ENCODE data around the gene TIGD2.
"Not testable (repeated sequence)": the region's sequence is repeated elsewhere in the genome, so short reads cannot be mapped to it uniquely, and the experiment has no call there.

The TIGD2 gene

GRCh38 chr4:89136525-89136924 is 25.2 kb downstream of the TIGD2 start:
- ATAC-seq = no peak
- no peaks in the 10 kb centered on the region for H3K9me3 Mint-ChIP-seq
- no peaks in the 10 kb centered on the region for H3K4me1 Mint-ChIP-seq
- H3K27me3 Mint-ChIP-seq = no peaks in the 10 kb centered on the region
- no peak overlapping the region for H3K4me3 Mint-ChIP-seq
- H3K27ac Mint-ChIP-seq = no peak overlapping the region
- DNase-seq = no peak
- H3K36me3 Mint-ChIP-seq (ENCODE audit: low read depth) = no peaks in the 10 kb centered on the region

DNA sequence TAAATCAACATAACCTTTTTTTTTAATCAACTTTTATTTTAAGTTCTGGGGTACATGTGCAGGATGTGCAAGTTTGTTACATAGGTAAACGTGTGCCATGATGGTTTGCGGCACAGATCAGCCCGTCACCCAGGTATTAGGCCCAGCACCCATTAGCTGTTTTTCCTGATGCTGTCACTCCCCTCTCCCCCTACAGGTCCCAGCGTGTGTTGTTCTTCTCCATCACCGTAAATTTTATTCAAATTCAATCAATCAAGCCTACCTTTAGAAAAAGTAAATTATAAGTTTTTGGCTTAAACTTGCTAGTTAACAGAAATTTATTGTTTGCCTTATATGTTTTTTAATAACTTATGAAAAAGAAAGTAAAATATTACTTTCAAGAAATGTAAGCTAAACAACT is 25.9 kb downstream of the TIGD2 start:
- H3K27ac Mint-ChIP-seq = no peak overlapping the region
- no peaks in the 10 kb centered on the region for H3K27me3 Mint-ChIP-seq
- no peaks in the 10 kb centered on the region for H3K4me1 Mint-ChIP-seq
- H3K36me3 Mint-ChIP-seq (ENCODE audit: low read depth) = no peaks in the 10 kb centered on the region
- ATAC-seq (no peak), DNase-seq (no peak)
- H3K9me3 Mint-ChIP-seq = no peaks in the 10 kb centered on the region
- no peak overlapping the region for H3K4me3 Mint-ChIP-seq

GRCh38 chr4:89137695-89138094 is 26.4 kb downstream of the TIGD2 start:
- ATAC-seq (no peak), DNase-seq (no peak)
- H3K9me3 Mint-ChIP-seq = no peaks in the 10 kb centered on the region
- H3K27ac Mint-ChIP-seq = no peak overlapping the region
- no peaks in the 10 kb centered on the region for H3K36me3 Mint-ChIP-seq (ENCODE audit: low read depth)
- H3K4me1 Mint-ChIP-seq = no peaks in the 10 kb centered on the region
- H3K4me3 Mint-ChIP-seq = no peak overlapping the region
- H3K27me3 Mint-ChIP-seq = no peaks in the 10 kb centered on the region

- DNase-seq (no peak), ATAC-seq (no peak)
- no peak overlapping the region for H3K4me3 Mint-ChIP-seq
- H3K27ac Mint-ChIP-seq = no peak overlapping the region
- no peaks in the 10 kb centered on the region for H3K36me3 Mint-ChIP-seq (ENCODE audit: low read depth)
- peaks cover 8% of the 10 kb centered on the region for H3K9me3 Mint-ChIP-seq
- no peaks in the 10 kb centered on the region for H3K4me1 Mint-ChIP-seq
- no peaks in the 10 kb centered on the region for H3K27me3 Mint-ChIP-seq
Measured at GRCh38 chr4:89140168-89140759, 28.9 kb downstream of the TIGD2 start.

DNA sequence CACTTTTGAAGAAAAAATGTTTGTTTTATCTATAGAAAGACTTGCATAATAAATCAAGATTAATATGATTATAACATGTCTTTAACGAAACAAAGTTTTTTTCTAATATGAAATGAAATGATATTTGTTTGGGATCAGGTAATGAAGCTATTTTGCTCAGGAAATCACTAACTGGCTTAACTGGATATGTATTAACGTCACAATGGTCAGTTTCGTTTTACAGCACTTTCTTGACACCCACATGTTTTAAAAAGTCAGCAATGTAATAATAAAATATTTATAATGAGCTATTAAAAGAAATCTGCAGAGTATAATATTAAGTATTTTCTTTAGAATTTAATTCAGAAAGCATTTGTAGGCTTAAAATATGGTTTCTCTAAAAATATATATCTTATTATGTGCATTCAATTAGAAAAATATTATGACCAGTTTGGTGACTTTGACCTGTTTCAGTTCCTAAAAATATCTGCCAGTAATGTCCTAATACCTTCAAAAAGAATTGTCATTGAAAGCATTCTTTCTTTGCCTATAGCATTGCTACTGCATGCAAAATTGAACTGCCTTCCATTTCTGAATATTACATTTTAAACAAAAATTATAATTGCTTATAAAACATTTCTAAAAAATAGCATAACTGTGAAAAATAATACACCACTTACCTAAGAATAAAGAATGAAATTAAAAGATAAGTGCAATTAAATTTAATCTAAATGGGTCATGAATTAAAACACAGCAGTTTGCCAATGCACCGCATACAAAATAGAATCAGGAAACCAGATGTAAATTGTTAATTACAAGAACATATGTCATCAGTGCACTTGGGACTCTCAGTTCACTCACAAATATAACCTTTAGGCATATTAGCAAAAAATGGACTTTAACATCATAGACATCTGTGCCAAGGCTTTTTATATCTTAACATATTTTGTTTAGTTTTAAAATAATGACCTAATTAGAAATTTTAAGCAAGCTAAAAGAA is 31.6 kb downstream of the TIGD2 start:
- no peak overlapping the region for H3K27ac Mint-ChIP-seq
- no peak overlapping the region for H3K4me3 Mint-ChIP-seq
- DNase-seq (no peak), ATAC-seq (no peak)
- no peaks in the 10 kb centered on the region for H3K27me3 Mint-ChIP-seq
- no peaks in the 10 kb centered on the region for H3K36me3 Mint-ChIP-seq (ENCODE audit: low read depth)
- H3K4me1 Mint-ChIP-seq = no peaks in the 10 kb centered on the region
- H3K9me3 Mint-ChIP-seq = peaks cover 9% of the 10 kb centered on the region

DNA sequence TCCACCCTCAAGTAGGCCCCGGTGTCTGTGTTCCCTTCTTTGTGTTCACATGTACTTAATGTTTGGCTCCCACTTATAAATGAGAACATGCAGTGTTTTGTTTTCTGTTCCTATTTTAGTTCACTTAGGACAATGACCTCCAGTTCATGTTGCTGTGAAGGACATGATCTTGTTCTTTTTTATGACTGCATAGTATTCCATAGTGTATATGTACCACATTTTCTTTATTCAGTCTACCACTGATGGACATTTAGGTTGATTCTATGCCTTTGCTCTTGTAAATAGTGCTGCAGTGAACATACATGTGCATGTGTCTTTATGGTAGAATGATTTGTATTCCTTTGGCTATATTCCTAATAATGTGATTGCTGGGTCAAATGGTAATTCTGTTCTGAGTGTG is 33.3 kb downstream of the TIGD2 start:
- not testable (repeated sequence) for DNase-seq; H3K4me3 Mint-ChIP-seq; H3K4me1 Mint-ChIP-seq; H3K9me3 Mint-ChIP-seq; ATAC-seq; H3K36me3 Mint-ChIP-seq (ENCODE audit: low read depth); H3K27ac Mint-ChIP-seq; H3K27me3 Mint-ChIP-seq

GRCh38 chr4:89146196-89146595 is 34.9 kb downstream of the TIGD2 start:
- ATAC-seq (no peak), DNase-seq (no peak)
- no peak overlapping the region for H3K27ac Mint-ChIP-seq
- no peaks in the 10 kb centered on the region for H3K27me3 Mint-ChIP-seq
- H3K4me1 Mint-ChIP-seq = no peaks in the 10 kb centered on the region
- peaks cover 9% of the 10 kb centered on the region for H3K9me3 Mint-ChIP-seq
- no peak overlapping the region for H3K4me3 Mint-ChIP-seq
- no peaks in the 10 kb centered on the region for H3K36me3 Mint-ChIP-seq (ENCODE audit: low read depth)

GRCh38 chr4:89152972-89153371 is 41.6 kb downstream of the TIGD2 start:
- peaks cover 2% of the 10 kb centered on the region for H3K27me3 Mint-ChIP-seq
- no peaks in the 10 kb centered on the region for H3K36me3 Mint-ChIP-seq (ENCODE audit: low read depth)
- no peak overlapping the region for H3K27ac Mint-ChIP-seq
- no peak for DNase-seq
- ATAC-seq = no peak
- no peak overlapping the region for H3K4me3 Mint-ChIP-seq
- H3K9me3 Mint-ChIP-seq = no peaks in the 10 kb centered on the region
- H3K4me1 Mint-ChIP-seq = no peaks in the 10 kb centered on the region

GRCh38 chr4:89156174-89156914 is 45.0 kb downstream of the TIGD2 start:
- peaks cover 2% of the 10 kb centered on the region for H3K27me3 Mint-ChIP-seq
- no peaks in the 10 kb centered on the region for H3K4me1 Mint-ChIP-seq
- DNase-seq (no peak), ATAC-seq (no peak)
- H3K36me3 Mint-ChIP-seq (ENCODE audit: low read depth) = no peaks in the 10 kb centered on the region
- H3K27ac Mint-ChIP-seq = no peak overlapping the region
- no peak overlapping the region for H3K4me3 Mint-ChIP-seq
- H3K9me3 Mint-ChIP-seq = no peaks in the 10 kb centered on the region

GRCh38 chr4:89157488-89158024 is 46.2 kb downstream of the TIGD2 start:
- Mint-ChIP-seq H3K4me1 (no peaks in the 10 kb centered on the region), H3K4me3 (no peak overlapping the region), H3K27me3 (peaks cover 2% of the 10 kb centered on the region), H3K27ac (no peak overlapping the region), H3K36me3 (ENCODE audit: low read depth) (no peaks in the 10 kb centered on the region), H3K9me3 (no peaks in the 10 kb centered on the region)
- peak; percentile 51 for ATAC-seq
- DNase-seq = no peak

DNA sequence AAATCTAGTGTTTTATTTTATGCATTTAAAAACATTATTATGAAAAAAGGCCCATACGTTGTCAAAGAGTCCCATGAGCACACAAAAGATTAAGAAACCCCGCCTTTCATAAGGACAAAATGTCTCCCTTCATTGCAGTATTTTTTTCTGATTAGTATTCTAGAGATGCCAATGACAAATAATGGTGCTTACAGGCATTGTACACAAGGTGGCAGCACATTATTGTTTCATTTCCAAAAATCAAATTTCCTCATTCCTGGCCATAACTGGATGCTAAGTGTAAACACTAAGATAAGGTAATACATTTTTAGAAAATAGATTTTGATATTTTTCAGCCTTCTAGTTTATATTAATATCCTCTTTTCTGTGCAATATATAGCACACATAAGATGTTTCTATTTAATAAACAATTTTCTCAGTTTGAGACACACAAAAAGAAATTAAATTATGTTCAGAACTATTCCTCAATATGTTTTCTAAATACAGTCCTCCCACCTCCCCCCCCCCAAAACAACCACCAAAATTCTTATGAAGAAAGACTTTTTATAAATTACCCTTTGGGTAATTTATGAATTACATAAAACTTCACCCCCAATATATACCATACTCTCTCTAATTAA is 47.7 kb downstream of the TIGD2 start:
- ATAC-seq = no peak
- Mint-ChIP-seq H3K4me1 (no peaks in the 10 kb centered on the region), H3K27ac (no peak overlapping the region), H3K4me3 (no peak overlapping the region), H3K9me3 (no peaks in the 10 kb centered on the region), H3K36me3 (ENCODE audit: low read depth) (no peaks in the 10 kb centered on the region), H3K27me3 (peaks cover 5% of the 10 kb centered on the region)
- no peak for DNase-seq

DNA sequence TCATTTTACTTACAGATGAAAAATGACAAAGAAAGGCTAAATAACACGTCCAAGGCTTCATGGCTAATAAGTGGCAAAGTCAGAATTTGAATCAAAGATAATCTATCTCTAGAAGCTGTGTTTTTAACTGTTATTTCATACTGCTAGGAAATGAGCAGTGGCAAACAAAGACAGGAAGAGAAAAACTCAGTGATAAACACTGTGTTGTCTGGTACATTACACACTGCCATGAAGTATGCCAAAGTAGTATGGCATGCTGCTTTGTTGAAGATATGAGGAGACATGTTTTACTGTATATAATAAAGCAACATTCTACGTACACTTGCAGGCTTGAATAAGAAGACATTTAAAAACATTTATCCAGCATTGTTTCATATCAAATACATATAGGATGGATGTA is 49.5 kb downstream of the TIGD2 start:
- Mint-ChIP-seq H3K27ac (no peak overlapping the region), H3K27me3 (peaks cover 5% of the 10 kb centered on the region), H3K4me3 (no peak overlapping the region), H3K36me3 (ENCODE audit: low read depth) (no peaks in the 10 kb centered on the region), H3K9me3 (no peaks in the 10 kb centered on the region), H3K4me1 (no peaks in the 10 kb centered on the region)
- DNase-seq (no peak), ATAC-seq (no peak)

DNA sequence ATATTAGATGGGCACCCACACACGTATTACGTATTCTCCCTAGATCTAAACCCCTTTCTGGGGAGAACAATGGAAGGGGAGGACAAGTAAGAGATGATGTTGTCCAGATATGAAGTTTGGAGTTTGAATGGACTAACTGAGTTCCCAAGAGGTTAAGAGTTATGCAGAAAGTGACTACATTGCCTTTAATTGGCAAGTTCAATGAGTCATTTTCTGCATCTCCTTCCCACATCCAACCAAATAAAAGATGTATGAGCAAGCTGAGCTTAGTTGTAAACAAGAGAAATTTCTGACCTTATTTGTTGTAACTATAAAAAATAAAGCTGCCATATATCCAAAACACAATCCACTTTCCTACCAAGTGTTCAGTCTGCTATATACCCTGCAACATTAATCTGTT is 50.5 kb downstream of the TIGD2 start:
- no peak for DNase-seq
- no peak for ATAC-seq
- no peaks in the 10 kb centered on the region for H3K9me3 Mint-ChIP-seq
- no peak overlapping the region for H3K4me3 Mint-ChIP-seq
- H3K27ac Mint-ChIP-seq = no peak overlapping the region
- H3K4me1 Mint-ChIP-seq = no peaks in the 10 kb centered on the region
- no peaks in the 10 kb centered on the region for H3K36me3 Mint-ChIP-seq (ENCODE audit: low read depth)
- peaks cover 9% of the 10 kb centered on the region for H3K27me3 Mint-ChIP-seq

DNA sequence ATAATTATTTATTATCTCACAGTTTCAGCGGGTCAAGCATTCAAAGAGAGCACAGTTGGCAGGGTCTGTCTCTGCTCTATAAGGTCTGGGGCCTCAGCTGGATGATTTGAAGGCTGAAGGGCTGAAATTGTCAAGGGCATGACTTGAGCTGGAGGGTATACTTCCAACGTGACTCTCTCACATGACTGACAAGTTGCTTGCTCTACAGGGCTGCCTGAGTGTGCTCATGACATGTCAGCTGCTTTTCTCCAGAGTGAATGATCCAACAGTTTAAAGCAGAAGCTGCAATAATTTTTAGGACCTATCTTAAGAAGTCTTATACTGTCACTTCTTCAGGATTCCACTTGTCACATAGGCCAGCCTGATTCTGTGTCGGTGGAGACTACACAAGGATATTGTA is 51.2 kb downstream of the TIGD2 start:
- H3K27ac Mint-ChIP-seq = no peak overlapping the region
- H3K4me3 Mint-ChIP-seq = no peak overlapping the region
- no peaks in the 10 kb centered on the region for H3K36me3 Mint-ChIP-seq (ENCODE audit: low read depth)
- no peaks in the 10 kb centered on the region for H3K9me3 Mint-ChIP-seq
- ATAC-seq (no peak), DNase-seq (no peak)
- no peaks in the 10 kb centered on the region for H3K4me1 Mint-ChIP-seq
- H3K27me3 Mint-ChIP-seq = peaks cover 8% of the 10 kb centered on the region

All from activated naive CD8-positive, alpha-beta T cell treated with anti-CD3 and anti-CD28 coated beads, Interleukin-2, amount 50 U/mL, for 24 hours (primary cell).